Keratinocyte (primary cell): ENCODE data around the gene RHOXF2B.
"Not testable (repeated sequence)": the region's sequence is repeated elsewhere in the genome, so short reads cannot be mapped to it uniquely, and the experiment has no call there.

ENCODE experiments used
- EZH2 ChIP-seq: IDR thresholded peaks from one replicate; pipeline ENCODE4 v1.6.1; 2012; ENCODE audit warnings: inconsistent platforms, mild to moderate bottlenecking, low read length, moderate library complexity
- TF ChIP-seq, protein P1 (sequence below), 3 experiments: IDR thresholded peaks in 1 of 3; conservative IDR thresholded peaks in 1 of 3; optimal IDR thresholded peaks in 1 of 3; 2 replicates in 2 of 3; 3 replicates in 1 of 3; pipeline versions ENCODE3 to v1.5.1; 2011; ENCODE audit warnings: low read length in 3 of 3, mild to moderate bottlenecking in 3 of 3, moderate library complexity in 2 of 3, control low read depth in 1 of 3, inconsistent platforms in 1 of 3; ENCODE audit not compliant: insufficient read depth in 2 of 3; ENCODE audit errors: extremely low read depth in 1 of 3

DNA sequence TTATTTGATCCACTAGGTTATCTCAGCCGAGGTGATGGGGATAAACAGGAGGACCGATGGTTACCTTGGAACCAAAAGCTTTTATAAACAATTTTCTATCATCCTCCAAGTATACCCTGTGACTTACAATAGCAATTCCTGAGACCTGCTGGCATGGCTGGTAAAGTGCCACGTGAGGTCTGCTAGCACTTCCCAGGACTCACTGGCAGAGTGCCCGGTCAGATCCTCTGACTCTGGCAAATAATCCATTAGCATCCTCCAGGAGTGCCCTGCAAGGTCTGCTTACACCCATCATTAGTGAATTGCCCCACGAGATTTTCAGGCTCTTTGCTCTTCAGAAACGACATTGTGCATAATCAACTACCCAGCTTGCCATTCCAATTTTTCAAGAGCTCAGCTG is 37.3 kb downstream of the RHOXF2B start:
- TF ChIP-seq EZH2 = not testable (repeated sequence)
- TF ChIP-seq, protein P1, sequence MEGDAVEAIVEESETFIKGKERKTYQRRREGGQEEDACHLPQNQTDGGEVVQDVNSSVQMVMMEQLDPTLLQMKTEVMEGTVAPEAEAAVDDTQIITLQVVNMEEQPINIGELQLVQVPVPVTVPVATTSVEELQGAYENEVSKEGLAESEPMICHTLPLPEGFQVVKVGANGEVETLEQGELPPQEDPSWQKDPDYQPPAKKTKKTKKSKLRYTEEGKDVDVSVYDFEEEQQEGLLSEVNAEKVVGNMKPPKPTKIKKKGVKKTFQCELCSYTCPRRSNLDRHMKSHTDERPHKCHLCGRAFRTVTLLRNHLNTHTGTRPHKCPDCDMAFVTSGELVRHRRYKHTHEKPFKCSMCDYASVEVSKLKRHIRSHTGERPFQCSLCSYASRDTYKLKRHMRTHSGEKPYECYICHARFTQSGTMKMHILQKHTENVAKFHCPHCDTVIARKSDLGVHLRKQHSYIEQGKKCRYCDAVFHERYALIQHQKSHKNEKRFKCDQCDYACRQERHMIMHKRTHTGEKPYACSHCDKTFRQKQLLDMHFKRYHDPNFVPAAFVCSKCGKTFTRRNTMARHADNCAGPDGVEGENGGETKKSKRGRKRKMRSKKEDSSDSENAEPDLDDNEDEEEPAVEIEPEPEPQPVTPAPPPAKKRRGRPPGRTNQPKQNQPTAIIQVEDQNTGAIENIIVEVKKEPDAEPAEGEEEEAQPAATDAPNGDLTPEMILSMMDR (optimal IDR thresholded peaks at IDR 0.05 in 1 of 3, IDR thresholded peaks at IDR 0.05 in 1 of 3, conservative IDR thresholded peaks at IDR 0.05 in 1 of 3; ENCODE audit: extremely low read depth in 1 of 3, insufficient read depth in 2 of 3, low read length in 3 of 3) = not testable (repeated sequence)
